HL-60/S4 treated with retinoic acid at 250 ng/mL for 4 days and 3 days (cell line): Measurements from ENCODE around the gene GUK1.
"Not testable (repeated sequence)": the region's sequence is repeated elsewhere in the genome, so short reads cannot be mapped to it uniquely, and the experiment has no call there.

Experiments
- in situ Hi-C: fragments of 300-500 bp; cut with MboI; formaldehyde crosslinking; loops from 2 replicates; pipeline ENCODE4 v1.7.0; 2022; ENCODE audit warnings: low sequenced_read_pairs

The GUK1 gene

GRCh38 chr1:228161866-228162265 lies 21.8 kb downstream of the GUK1 start:
- in situ Hi-C loops, result no loop called here

DNA sequence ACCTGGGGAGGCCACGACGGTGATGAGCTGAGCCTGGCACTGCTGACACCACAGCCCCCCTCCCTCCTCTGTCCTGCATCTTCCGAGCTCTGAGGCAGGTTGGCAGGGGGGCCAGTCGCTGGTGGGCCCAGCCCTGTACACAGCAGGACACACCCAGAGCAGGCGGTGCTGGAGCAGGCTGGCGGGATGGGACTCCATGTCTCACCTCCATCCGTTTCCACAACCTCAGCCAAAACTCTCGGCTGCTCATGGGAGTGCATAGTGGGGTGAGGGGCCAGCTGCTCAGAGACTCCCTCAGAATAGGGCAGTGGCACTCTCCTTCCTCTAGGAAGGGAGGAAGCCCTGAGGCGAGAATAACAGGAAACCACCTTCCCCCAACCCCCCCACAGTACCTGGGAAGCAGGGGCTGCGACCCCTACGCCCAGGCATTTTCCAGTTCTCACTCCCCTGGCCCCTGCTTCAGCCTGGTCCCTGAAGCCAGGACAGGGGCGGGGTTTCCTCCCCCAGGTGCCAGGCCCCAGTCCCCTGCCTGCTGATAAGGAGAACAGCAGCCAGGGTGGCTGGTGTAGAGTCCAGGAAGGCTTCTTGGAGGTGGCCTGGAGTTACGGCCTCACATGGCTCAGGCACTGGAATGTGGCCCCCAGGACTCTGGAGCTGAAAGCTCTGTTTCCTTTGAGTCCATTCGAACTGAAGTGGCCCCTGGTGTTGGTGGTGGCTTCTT lies 22.4 kb downstream of the GUK1 start:
- in situ Hi-C loops, result no loop called here

GRCh38 chr1:228163007-228163753 lies 23.1 kb downstream of the GUK1 start:
- in situ Hi-C loops, result no loop called here

DNA sequence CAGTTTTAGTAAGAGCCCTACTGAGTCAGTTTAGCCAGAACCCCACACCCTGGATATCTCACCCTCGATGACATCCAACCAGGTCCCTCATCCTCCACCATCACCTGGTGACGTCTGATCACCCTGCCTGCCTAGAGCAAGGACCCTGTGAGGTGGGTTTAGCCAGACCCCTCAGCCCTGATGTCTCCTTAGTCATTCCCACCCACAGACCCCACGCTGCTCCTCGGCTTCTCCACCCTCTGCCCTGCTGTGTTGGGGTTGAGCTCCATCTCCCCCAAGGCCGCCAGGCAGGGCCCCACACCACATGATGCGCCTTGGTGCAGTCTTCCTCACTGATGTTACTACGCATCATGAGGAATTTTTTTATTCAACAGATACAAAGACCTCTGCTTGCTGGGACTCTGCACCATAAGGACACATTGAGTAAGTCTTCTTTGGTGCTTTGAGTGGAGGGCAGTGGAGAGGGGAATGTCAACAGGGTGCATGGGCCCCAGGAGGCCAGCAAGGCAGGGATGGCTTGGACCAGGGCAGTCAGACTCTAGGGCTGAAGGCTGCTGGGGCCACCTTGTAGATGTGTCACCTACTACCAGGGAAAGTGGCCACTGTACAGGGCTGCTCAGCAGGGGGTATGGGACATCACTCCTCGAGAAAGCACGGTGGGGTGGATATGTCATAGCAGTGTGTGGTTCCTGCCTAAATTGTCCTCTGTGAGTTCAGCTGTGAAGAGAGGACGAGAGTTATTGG lies 23.9 kb downstream of the GUK1 start:
- in situ Hi-C loops, result no loop called here

DNA sequence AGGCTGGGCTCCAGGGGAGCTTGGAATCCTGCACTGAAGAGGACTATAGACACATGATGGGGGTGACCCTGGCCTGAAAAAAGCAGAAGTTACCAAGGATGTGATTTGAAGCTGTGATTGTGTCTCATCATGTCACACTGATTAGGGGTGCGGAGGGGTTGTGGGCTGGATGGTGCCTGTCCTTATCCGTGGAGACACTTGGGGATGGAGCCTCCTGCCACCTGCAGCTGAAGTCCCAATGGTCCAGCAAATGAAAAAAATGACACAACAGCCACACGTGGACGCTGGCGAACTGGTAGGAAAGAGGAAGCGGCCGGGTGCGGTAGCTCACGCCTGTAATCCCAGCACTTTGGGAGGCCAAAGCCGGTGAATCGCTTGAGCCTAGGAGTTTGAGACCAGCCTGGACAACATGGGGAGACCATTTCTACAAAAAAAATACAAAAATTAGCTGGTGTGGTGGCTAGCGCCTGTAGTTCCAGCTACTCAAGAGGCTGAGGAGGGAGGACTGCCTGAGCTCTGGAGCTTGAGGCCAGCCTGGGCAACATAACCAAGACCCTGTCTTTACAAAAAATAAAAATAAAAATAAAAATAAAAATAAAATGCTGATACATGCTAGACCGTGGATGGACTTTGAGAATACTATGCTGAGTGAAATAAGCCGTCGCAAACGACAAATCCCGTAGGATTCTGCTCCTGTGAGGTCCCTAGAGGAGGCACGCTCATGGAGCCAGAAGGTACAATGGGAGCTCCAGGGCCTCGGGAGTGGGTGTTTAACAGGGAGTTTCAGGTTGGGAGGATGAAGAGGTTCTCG lies 24.7 kb downstream of the GUK1 start:
- in situ Hi-C loops, result no loop called here

DNA sequence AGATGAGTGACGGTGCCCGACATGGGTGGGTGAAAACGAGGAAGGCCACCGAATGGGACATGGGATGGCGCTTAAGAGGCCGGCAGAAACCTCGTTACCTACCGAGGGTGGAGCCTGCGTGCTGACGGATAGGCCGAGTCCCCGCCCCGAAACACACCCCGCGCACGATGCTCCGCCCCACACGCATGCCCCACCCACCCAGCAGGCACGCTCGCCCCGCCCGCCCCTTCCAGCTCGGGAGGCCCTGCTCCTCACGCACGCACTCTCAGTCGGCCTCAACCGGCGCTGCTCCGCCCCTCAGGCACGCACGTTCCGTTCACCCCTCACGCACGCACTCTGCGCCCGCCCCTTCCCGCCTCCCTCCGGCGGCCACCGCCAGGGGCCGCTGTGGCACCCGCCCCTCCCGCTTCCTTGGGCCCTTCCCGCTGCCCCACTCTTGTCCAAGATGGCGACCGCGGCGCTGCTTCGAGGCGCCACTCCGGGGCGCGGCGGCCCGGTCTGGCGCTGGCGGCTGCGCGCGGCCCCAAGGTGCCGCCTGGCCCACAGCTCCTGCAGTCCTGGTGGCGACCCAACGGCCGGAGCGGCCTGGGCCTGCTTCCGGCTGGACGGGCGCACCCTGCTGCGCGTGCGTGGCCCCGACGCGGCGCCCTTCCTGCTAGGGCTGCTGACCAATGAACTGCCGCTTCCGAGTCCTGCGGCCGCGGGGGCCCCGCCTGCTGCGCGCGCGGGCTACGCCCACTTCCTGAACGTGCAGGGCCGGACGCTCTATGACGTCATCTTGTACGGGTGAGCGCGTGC lies 25.5 kb downstream of the GUK1 start, which contains the start of gene IBA57:
TSS of gene IBA57 (plus strand) at position 433 of the 798 bp plus-strand sequence. CDS start at position 446, 13 bp downstream.
- in situ Hi-C loops, result no loop called here

GRCh38 chr1:228166170-228166936 lies 26.3 kb downstream of the GUK1 start:
- in situ Hi-C loops, result no loop called here

DNA sequence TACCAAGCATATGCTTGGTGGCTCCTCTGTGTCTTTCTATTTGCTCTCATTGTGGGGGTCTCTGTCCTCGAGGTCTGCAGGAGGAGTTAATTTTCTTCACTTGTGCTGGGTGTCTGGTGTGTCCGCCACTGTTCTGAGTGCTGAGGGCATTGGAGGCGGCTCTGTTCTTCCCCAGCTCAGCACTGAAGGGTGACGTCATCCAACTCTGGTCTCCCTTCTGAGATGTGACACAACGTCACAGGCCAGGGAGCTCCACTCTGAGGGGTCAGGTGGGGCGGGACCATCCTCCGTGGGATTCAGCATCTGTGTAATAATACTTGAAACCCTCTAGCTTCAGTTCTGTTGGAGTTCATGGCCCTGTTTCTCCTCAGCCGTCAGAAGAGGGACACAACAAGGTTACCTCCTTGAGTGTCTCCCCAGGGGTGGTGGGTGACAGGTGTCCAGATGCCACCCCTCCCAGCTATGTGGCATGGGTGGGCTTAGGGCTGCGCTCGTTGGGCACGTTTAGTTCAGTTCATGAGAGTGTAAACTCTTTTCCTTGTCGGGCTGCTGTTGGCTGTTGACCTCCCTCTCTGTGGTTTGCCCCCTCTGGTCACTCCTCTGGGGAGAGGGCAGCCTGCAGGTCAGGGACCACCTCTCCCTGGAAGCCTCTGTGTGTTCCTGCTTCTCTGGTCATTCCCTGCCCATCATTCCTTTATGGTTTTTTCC lies 28.6 kb downstream of the GUK1 start:
- in situ Hi-C loops, result no loop called here

- in situ Hi-C loops, result no loop called here
Observed at GRCh38 chr1:228169345-228169744, 29.3 kb downstream of the GUK1 start.

DNA sequence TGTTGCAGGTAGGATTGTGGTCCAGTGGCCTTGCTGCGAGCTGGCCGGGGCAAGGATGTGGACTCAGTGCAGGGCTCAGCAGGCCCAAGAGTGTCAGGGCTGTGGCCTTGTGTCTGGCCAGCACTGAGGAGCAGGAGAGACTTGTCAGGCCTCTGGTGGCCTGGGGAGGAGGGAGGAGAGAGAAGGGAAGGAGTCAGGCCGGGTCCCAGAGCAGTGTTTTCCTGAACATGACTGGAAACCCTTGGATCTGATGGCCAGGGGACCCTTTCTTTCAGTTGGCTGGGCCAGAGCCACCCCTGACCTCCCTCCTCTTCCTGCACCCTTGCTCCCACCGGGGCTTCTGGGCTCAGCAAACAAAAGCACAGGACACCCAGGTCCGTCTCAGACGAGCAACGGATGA lies 30.6 kb downstream of the GUK1 start:
- in situ Hi-C loops, result no loop called here

- in situ Hi-C loops, result no loop called here
Observed at GRCh38 chr1:228171221-228171891, 31.3 kb downstream of the GUK1 start.

- in situ Hi-C loops, result no loop called here
Observed at GRCh38 chr1:228172591-228173527, 32.8 kb downstream of the GUK1 start.

DNA sequence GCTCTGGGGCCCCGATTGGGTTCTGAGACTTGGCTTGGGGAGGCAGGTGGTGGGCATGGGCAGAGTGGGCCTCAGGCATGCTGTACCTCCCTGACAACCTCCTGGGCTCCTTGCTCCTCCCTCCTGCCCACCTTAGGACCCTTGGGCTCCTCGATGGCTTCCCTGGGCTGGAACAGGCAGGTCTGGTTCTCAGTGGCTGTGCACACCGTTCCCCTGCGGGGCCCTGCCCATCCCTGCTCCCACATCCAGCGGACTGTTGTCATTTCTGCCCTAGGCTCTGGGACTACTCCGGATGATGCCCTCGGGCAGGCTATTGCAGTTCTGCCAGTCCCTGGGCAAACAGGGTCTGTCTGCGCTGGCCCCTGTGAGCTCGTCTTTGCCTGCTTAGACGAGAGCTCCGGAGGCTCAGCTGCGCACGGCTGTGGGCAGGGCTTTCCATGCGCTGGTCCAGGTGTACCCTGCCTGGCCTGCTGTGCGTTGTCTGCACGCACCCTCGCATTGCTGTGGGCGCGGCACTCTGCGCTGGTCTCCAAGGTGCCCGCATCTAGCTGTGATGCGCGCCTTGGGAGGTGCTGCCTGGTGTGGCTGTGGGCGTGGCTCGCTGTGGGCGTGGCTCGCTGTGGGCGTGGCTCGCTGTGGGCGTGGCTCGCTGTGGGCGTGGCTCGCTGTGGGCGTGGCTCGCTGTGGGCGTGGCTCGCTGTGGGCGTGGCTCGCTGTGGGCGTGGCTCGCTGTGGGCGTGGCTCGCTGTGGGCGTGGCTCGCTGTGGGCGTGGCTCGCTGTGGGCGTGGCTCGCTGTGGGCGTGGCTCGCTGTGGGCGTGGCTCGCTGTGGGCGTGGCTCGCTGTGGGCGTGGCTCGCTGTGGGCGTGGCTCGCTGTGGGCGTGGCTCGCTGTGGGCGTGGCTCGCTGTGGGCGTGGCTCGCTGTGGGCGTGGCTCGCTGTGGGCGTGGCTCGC lies 33.7 kb downstream of the GUK1 start:
- in situ Hi-C loops, result not testable (repeated sequence)

DNA sequence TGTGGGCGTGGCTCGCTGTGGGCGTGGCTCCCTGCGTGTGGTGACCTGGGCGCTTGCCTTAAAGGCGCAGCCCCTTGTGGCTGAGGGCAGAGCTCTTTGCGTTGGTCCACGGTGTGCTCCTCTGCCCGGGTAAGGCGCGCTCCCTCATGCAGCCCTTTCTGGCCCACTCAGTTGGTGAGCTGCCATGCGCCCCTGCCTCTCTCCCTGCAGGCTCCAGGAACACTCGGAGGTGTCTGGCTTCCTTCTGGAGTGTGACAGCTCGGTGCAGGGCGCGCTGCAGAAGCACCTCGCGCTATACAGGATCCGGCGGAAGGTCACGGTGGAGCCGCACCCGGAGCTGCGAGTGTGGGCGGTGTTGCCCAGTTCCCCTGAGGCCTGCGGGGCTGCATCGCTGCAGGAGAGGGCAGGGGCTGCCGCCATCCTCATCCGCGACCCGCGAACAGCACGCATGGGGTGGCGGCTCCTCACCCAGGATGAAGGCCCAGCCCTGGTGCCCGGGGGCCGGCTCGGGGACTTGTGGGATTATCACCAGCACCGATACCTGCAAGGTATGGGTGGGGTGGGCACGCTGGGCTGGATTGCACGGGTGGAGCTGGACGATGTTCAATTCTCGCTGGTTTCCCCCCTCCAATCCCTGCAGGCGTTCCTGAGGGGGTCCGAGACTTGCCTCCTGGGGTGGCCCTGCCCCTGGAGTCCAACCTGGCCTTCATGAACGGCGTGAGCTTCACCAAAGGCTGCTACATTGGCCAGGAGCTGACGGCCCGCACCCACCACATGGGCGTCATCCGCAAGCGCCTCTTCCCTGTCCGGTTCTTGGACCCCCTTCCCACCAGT lies 34.6 kb downstream of the GUK1 start:
- in situ Hi-C loops, result no loop called here
